Ascending aorta (tissue), 2 donors: Measurements from ENCODE around the gene ZNF467. TPM values are rescaled to one million over a fixed set of nuclear protein-coding genes. Genes with fewer than 3 reads are reported as not detected.

ENCODE experiments used
- DNase-seq, 2 donors: peaks; one replicate each; pipeline ENCODE4 v3.0.0-alpha.2; 2019; ENCODE audit warnings: low spot score in 2 of 2
- H3K27ac ChIP-seq, 2 donors: fragments of 200-600 bp; sonication (generic); one replicate each; pipeline ENCODE4 v1.5.1; 2016 to 2017; ENCODE audit warnings: mild to moderate bottlenecking in 1 of 2
- H3K27me3 ChIP-seq: fragments of 200-600 bp; sonication (generic); one replicate; pipeline ENCODE4 v1.5.1; 2017
- H3K36me3 ChIP-seq, 2 donors: fragments of 200-600 bp; sonication (generic); one replicate each; pipeline ENCODE4 v1.5.1; 2016
- H3K4me1 ChIP-seq, 2 donors: fragments of 200-600 bp; sonication (generic); one replicate each; pipeline ENCODE4 v1.5.1; 2016 to 2017; ENCODE audit warnings: mild to moderate bottlenecking in 1 of 2
- H3K4me3 ChIP-seq, 2 donors: fragments of 200-600 bp; sonication (generic); one replicate each; pipeline ENCODE4 v1.5.1; 2016 to 2017; ENCODE audit warnings: mild to moderate bottlenecking in 1 of 2
- H3K9me3 ChIP-seq, 2 donors: fragments of 200-600 bp; sonication (generic); one replicate each; pipeline ENCODE4 v1.5.1; 2016
- intact Hi-C: fragments of 100-400 bp; cut with DNase I; formaldehyde crosslinking; loops from one replicate; pipeline ENCODE4 v1.15.1; 2023
- total RNA-seq: library from RNA; depleted of rRNA; stranded (reverse); fragments of >200 nt; gene quantifications from one replicate; pipeline ENCODE4 v1.1.0, GENCODE V29; 2016
- TF ChIP-seq, protein P1 (sequence below), 3 experiments: fragments of 200-600 bp in 2 of 3; fragments of 450-650 bp in 1 of 3; sonication (generic) in 2 of 3; IDR thresholded peaks; one replicate each; pipeline ENCODE4 v1.5.1; 2016 to 2019; ENCODE audit warnings: antibody characterized with exemption in 3 of 3, mild to moderate bottlenecking in 1 of 3, moderate library complexity in 1 of 3

Gene ZNF467
- total RNA-seq, 1 donor from 2014 or later: 42.3 TPM

DNA sequence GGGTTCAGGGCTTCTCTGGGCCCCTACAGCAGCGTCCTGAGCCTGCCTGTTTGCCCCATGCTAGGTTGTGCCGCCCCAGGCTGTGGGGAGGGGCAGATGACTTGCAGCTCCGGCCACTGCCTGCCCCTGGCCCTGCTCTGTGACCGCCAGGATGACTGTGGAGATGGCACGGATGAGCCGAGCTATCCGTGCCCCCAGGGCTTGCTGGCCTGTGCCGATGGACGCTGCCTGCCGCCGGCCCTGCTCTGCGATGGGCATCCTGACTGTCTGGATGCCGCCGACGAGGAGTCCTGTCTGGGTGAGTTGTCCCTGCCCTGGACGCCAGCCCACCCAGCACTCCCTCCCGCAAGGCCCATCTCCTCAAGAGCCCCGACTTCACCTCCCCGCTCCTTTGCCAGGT lies 15.7 kb upstream of the ZNF467 start:
- no peaks in the 10 kb centered on the region for H3K4me1 ChIP-seq
- no peaks in the 10 kb centered on the region for H3K9me3 ChIP-seq
- H3K36me3 ChIP-seq: no peaks in the 10 kb centered on the region
- H3K27me3 ChIP-seq: no peaks in the 10 kb centered on the region
- H3K4me3 ChIP-seq: no peak overlapping the region
- TF ChIP-seq, protein P1, sequence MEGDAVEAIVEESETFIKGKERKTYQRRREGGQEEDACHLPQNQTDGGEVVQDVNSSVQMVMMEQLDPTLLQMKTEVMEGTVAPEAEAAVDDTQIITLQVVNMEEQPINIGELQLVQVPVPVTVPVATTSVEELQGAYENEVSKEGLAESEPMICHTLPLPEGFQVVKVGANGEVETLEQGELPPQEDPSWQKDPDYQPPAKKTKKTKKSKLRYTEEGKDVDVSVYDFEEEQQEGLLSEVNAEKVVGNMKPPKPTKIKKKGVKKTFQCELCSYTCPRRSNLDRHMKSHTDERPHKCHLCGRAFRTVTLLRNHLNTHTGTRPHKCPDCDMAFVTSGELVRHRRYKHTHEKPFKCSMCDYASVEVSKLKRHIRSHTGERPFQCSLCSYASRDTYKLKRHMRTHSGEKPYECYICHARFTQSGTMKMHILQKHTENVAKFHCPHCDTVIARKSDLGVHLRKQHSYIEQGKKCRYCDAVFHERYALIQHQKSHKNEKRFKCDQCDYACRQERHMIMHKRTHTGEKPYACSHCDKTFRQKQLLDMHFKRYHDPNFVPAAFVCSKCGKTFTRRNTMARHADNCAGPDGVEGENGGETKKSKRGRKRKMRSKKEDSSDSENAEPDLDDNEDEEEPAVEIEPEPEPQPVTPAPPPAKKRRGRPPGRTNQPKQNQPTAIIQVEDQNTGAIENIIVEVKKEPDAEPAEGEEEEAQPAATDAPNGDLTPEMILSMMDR (IDR thresholded peaks at IDR 0.05): no peak
- intact Hi-C loops: no loop called here
- no peak overlapping the region for H3K27ac ChIP-seq
- no peak for DNase-seq

GRCh38 chr7:149788300-149788851 lies 15.0 kb upstream of the ZNF467 start:
- H3K27ac ChIP-seq: no peak overlapping the region
- intact Hi-C loops: no loop called here
- H3K27me3 ChIP-seq: no peaks in the 10 kb centered on the region
- no peaks in the 10 kb centered on the region for H3K9me3 ChIP-seq
- H3K36me3 ChIP-seq: no peaks in the 10 kb centered on the region
- TF ChIP-seq, protein P1 (IDR thresholded peaks at IDR 0.05): no peak
- DNase-seq: no peak
- no peaks in the 10 kb centered on the region for H3K4me1 ChIP-seq
- H3K4me3 ChIP-seq: no peak overlapping the region

DNA sequence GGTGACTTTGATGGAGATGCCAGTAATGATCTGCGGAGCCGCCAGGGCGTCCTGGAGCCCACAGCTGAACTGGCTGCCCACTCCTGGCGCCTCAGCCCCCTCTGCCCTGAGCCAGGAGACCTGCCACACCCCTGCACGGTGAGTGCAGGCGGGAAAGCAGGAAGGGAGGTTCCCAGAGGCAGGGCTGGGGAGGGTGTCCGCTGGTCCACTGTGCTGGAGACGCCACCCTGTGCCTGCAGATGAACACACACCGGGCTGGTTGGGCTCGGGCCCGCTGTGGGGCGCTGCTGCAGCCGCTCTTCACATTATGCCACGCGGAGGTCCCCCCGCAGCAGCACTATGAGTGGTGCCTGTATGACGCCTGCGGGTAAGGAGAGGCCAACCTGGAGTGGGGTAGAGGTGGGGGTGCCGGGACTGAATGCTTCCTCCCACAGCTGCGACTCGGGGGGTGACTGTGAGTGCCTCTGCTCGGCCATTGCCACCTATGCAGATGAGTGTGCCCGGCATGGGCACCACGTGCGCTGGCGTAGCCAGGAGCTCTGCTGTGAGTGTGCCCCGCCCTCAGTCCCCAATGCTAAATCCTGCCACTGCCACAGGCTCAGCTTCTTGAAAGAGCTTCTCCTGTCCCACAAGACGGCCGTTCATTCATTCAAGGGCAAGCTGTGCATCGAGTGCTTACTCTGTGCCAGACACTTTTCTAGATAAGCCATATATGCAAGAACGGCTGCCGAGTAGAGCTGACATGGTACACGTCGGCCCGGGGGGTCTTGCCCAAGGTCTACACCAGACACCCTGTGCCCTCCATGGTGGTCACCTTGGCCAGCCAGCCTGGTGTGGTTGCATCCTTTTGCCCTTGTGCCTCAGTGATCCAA lies 14.3 kb upstream of the ZNF467 start:
- Histone ChIP-seq H3K4me3 (no peak overlapping the region), H3K36me3 (no peaks in the 10 kb centered on the region), H3K27me3 (no peaks in the 10 kb centered on the region), H3K4me1 (no peaks in the 10 kb centered on the region), H3K27ac (no peak overlapping the region), H3K9me3 (no peaks in the 10 kb centered on the region)
- intact Hi-C loops: no loop called here
- DNase-seq: no peak
- TF ChIP-seq, protein P1 (IDR thresholded peaks at IDR 0.05): no peak

DNA sequence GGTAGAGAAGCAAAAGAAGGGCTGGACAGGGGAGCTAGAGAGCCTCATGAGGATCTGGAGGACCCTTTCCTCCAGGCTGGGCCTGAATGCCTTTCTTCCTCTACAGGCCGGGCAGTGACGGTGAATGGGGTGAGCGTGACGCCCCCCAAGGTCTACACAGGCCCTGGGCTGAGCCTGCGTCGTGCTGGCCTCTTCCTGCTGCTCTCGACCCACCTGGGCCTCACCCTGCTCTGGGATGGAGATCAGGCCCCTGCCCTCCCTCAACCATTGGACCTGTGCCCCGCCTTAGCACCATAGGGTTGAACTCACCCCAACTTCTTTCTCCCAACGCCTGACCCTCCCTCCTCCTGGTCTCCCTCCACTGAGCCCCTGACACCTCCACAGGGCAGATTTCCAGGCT lies 12.6 kb upstream of the ZNF467 start:
- H3K36me3 ChIP-seq: no peaks in the 10 kb centered on the region
- DNase-seq: no peak
- no peaks in the 10 kb centered on the region for H3K27me3 ChIP-seq
- TF ChIP-seq, protein P1 (IDR thresholded peaks at IDR 0.05): no peak
- no peak overlapping the region for H3K4me3 ChIP-seq
- no peaks in the 10 kb centered on the region for H3K9me3 ChIP-seq
- H3K27ac ChIP-seq: no peak overlapping the region
- H3K4me1 ChIP-seq: no peaks in the 10 kb centered on the region
- intact Hi-C loops: no loop called here

GRCh38 chr7:149785402-149785801 lies 12.0 kb upstream of the ZNF467 start:
- TF ChIP-seq, protein P1 (IDR thresholded peaks at IDR 0.05): no peak
- Histone ChIP-seq H3K36me3 (no peaks in the 10 kb centered on the region), H3K27ac (no peak overlapping the region), H3K4me1 (no peaks in the 10 kb centered on the region), H3K27me3 (no peaks in the 10 kb centered on the region), H3K4me3 (no peak overlapping the region), H3K9me3 (no peaks in the 10 kb centered on the region)
- intact Hi-C loops: no loop called here
- DNase-seq: no peak
